Endothelial cell of umbilical vein (primary cell): Measurements from ENCODE around the gene MGST2.
A peak's percentile ranks its signal among the peaks of the same experiment; 100 is the strongest.

Experiments
- EZH2 ChIP-seq: IDR thresholded peaks from 2 replicates; pipeline ENCODE4 v1.6.1; 2012; ENCODE audit warnings: borderline replicate concordance, low read depth, mild to moderate bottlenecking, moderate library complexity, low read length, inconsistent platforms; ENCODE audit not compliant: severe bottlenecking
- GATA2 ChIP-seq: IDR thresholded peaks from 2 replicates; pipeline ENCODE4 v1.7.0; 2011; ENCODE audit warnings: low read depth, mild to moderate bottlenecking, moderate library complexity, mixed read lengths, low read length; ENCODE audit not compliant: insufficient read length, insufficient read depth
- JUN ChIP-seq: IDR thresholded peaks from 2 replicates; pipeline ENCODE4 v1.6.1; 2011; ENCODE audit warnings: borderline replicate concordance, low read depth; ENCODE audit not compliant: insufficient read length, insufficient read depth
- MYC ChIP-seq: IDR thresholded peaks from one replicate; pipeline ENCODE4 v1.6.1; 2011; ENCODE audit warnings: mild to moderate bottlenecking, low read depth, low read length
- POLR2A ChIP-seq: IDR thresholded peaks from 2 replicates; pipeline ENCODE4 v1.6.1; 2012; ENCODE audit warnings: low read depth, mild to moderate bottlenecking, control low read depth, low read length
- POLR2AphosphoS5 ChIP-seq: IDR thresholded peaks from 2 replicates; pipeline ENCODE4 v1.6.1; 2012; ENCODE audit warnings: low read depth, mild to moderate bottlenecking, control low read depth, low read length, moderate library complexity; ENCODE audit not compliant: insufficient read depth
- TF ChIP-seq, protein P1 (sequence below), 2 donors: IDR thresholded peaks; 1 replicate in 1 of 2; 2 replicates in 1 of 2; pipeline ENCODE4 v1.5.1; 2011; ENCODE audit warnings: low read length in 2 of 2, mild to moderate bottlenecking in 2 of 2, moderate library complexity in 2 of 2, control low read depth in 1 of 2, inconsistent platforms in 1 of 2, low read depth in 1 of 2; ENCODE audit not compliant: insufficient read depth in 1 of 2; ENCODE audit errors: extremely low read depth in 1 of 2
- TF ChIP-seq, protein P2 (sequence below): IDR thresholded peaks from 2 replicates; pipeline ENCODE4 v1.6.1; 2011; ENCODE audit not compliant: insufficient read depth, insufficient read length

DNA sequence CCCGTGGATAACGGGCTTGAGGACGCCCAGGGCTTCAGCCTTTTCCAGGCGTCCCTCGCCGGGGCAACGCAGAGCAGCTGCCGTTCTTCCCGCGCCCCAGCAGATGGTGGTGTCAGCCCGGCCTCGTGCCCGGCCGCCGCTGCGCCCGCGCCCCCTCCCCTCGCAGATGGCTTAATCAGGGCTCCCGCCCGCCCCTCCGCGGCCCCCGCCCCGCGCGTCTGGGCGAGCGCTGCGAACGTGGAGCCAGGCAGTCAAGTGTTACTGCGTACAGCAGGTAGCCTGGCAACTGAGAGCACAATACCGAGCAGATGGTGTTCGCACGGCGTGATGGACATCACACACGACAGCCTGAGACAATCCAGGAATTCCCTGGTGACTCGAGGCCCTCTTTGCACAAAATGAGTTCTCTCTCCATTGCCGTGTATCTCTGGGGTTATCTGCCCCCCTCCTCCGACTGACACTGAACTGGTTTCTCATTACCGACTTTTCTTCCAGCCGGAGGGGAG, 69.3 kb downstream of the MGST2 start:
- TF ChIP-seq POLR2A (no peak), POLR2AphosphoS5 (peak; percentile 45), EZH2 (no peak), GATA2 (no peak), JUN (no peak), MYC (no peak)
- TF ChIP-seq, protein P1, sequence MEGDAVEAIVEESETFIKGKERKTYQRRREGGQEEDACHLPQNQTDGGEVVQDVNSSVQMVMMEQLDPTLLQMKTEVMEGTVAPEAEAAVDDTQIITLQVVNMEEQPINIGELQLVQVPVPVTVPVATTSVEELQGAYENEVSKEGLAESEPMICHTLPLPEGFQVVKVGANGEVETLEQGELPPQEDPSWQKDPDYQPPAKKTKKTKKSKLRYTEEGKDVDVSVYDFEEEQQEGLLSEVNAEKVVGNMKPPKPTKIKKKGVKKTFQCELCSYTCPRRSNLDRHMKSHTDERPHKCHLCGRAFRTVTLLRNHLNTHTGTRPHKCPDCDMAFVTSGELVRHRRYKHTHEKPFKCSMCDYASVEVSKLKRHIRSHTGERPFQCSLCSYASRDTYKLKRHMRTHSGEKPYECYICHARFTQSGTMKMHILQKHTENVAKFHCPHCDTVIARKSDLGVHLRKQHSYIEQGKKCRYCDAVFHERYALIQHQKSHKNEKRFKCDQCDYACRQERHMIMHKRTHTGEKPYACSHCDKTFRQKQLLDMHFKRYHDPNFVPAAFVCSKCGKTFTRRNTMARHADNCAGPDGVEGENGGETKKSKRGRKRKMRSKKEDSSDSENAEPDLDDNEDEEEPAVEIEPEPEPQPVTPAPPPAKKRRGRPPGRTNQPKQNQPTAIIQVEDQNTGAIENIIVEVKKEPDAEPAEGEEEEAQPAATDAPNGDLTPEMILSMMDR (IDR thresholded peaks at IDR 0.05; ENCODE audit: extremely low read depth in 1 of 2, insufficient read depth in 1 of 2, low read depth in 1 of 2, low read length in 2 of 2) = peak; percentile 66 to 88
- TF ChIP-seq, protein P2, sequence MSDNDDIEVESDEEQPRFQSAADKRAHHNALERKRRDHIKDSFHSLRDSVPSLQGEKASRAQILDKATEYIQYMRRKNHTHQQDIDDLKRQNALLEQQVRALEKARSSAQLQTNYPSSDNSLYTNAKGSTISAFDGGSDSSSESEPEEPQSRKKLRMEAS = no peak
